Measurements from ENCODE around the gene CFAP74. TPM values are rescaled to one million over a fixed set of nuclear protein-coding genes. Genes with fewer than 3 reads are reported as not detected.

CFAP74 gene
- total and polyA plus RNA-seq, 2 donors (not counting 3 experiments of a cell fraction or from before 2014, with no cell fraction given): not detected

DNA sequence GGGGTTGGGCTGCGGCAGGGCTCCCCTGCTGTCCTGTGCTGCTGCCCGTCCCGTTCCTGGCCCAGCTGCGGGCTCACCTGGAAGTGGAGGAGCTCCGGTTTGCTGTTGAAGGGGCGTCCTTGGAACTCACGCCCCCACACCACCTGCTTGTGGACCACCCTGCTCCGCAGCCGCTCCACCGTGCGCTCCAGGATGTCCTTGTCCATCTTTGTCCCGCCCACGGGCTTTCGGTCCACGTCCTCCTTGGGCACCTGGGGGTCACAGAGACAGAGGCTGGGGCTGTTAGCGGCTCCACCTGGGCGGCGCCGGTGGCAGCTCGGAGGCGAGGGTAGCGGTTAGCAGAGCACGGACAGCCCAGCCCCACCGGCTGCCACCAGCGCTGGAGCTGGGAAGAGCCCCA is 38.8 kb downstream of the CFAP74 start:
- H3K4me3 ChIP-seq (replicated peaks in 1 of 3; ENCODE audit: insufficient read depth in 1 of 3, low read depth in 1 of 3, low read length in 3 of 3): no peak overlapping the region
- no peaks in the 10 kb centered on the region for H4K20me1 ChIP-seq (replicated peaks; ENCODE audit: control insufficient read depth, extremely low read depth, insufficient read depth, low read length)
- BruUV-seq (replicated peaks): no TSS peak
- no peaks in the 10 kb centered on the region for H3K9me3 ChIP-seq (replicated peaks; ENCODE audit: control insufficient read depth, insufficient read depth, low read length)
- H3K9me1 ChIP-seq (replicated peaks; ENCODE audit: control insufficient read depth, extremely low read depth, insufficient read depth, low read length): no peaks in the 10 kb centered on the region
- POLR2A ChIA-PET: no interaction called here
- no peaks in the 10 kb centered on the region for H3K36me3 ChIP-seq (ENCODE audit: control insufficient read depth in 2 of 2, extremely low read depth in 1 of 2, insufficient read depth in 2 of 2, low read length in 2 of 2)
- dilution Hi-C loops (cut with MboI; ENCODE audit: extremely low pct_ligation_motif_present, low sequenced_read_pairs) (no loop called here), intact Hi-C loops (cut with micrococcal nuclease) (no loop called here)
- H3K4me1 ChIP-seq (ENCODE audit: control insufficient read depth, extremely low read depth, insufficient read depth, low read length): no peaks in the 10 kb centered on the region
- no peaks in the 10 kb centered on the region for H3K79me2 ChIP-seq (ENCODE audit: control insufficient read depth, insufficient read depth, low read length)
- no peak for FAIRE-seq
- no peak for DNase-seq (ENCODE audit: low read depth, low spot score)
- H3K27me3 ChIP-seq (ENCODE audit: control insufficient read depth in 2 of 2, insufficient read depth in 2 of 2, low read length in 2 of 2): peaks cover 3% of the 10 kb centered on the region in 2 experiments
- H3K27ac ChIP-seq (ENCODE audit: insufficient read depth, low read depth, low read length): no peak overlapping the region
- H3K9ac ChIP-seq (replicated peaks; ENCODE audit: extremely low read depth, insufficient read depth, low read length): no peak overlapping the region
- CTCF ChIA-PET: no interaction called here
- no peak overlapping the region for H2AFZ ChIP-seq (ENCODE audit: low read depth, low read length)
- no peak for TF ChIP-seq POLR2A (IDR thresholded peaks at IDR 0.05; ENCODE audit: low read depth, low read length)
- no peak for TF ChIP-seq EZH2 (IDR thresholded peaks at IDR 0.05; ENCODE audit: borderline replicate concordance, low read depth, low read length, severe bottlenecking)
- TF ChIP-seq JUN (IDR thresholded peaks at IDR 0.05; ENCODE audit: borderline replicate concordance, insufficient read depth, insufficient read length, low read depth): no peak
- TF ChIP-seq, protein P1, sequence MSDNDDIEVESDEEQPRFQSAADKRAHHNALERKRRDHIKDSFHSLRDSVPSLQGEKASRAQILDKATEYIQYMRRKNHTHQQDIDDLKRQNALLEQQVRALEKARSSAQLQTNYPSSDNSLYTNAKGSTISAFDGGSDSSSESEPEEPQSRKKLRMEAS (IDR thresholded peaks at IDR 0.05; ENCODE audit: insufficient read depth, insufficient read length): no peak
- TF ChIP-seq, protein P2, sequence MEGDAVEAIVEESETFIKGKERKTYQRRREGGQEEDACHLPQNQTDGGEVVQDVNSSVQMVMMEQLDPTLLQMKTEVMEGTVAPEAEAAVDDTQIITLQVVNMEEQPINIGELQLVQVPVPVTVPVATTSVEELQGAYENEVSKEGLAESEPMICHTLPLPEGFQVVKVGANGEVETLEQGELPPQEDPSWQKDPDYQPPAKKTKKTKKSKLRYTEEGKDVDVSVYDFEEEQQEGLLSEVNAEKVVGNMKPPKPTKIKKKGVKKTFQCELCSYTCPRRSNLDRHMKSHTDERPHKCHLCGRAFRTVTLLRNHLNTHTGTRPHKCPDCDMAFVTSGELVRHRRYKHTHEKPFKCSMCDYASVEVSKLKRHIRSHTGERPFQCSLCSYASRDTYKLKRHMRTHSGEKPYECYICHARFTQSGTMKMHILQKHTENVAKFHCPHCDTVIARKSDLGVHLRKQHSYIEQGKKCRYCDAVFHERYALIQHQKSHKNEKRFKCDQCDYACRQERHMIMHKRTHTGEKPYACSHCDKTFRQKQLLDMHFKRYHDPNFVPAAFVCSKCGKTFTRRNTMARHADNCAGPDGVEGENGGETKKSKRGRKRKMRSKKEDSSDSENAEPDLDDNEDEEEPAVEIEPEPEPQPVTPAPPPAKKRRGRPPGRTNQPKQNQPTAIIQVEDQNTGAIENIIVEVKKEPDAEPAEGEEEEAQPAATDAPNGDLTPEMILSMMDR (IDR thresholded peaks at IDR 0.05; ENCODE audit: extremely low read depth in 1 of 2, insufficient read depth in 1 of 2, low read depth in 1 of 2, low read length in 2 of 2): no peak
- TF ChIP-seq MYC (IDR thresholded peaks at IDR 0.05; ENCODE audit: low read depth, low read length): no peak
- TF ChIP-seq GATA2 (IDR thresholded peaks at IDR 0.05; ENCODE audit: insufficient read depth, insufficient read length, low read depth, low read length): no peak
- no peak for TF ChIP-seq FOS (IDR thresholded peaks at IDR 0.05; ENCODE audit: borderline replicate concordance, insufficient read depth, low read length)
- TF ChIP-seq POLR2AphosphoS5 (IDR thresholded peaks at IDR 0.05; ENCODE audit: insufficient read depth, low read depth, low read length): no peak
- H3K4me2 ChIP-seq (ENCODE audit: insufficient read depth, low read length): no peak overlapping the region

Data from endothelial cell of umbilical vein (primary cell).